ENCODE results near the gene PDE5A.

- no peak for TF ChIP-seq CTCF (conservative IDR thresholded peaks at IDR 0.05 in 1 of 2, IDR thresholded peaks at IDR 0.05 in 1 of 2; ENCODE audit: extremely low read depth in 1 of 2, insufficient read depth in 1 of 2, low read depth in 1 of 2, low read length in 2 of 2)
- TF ChIP-seq EZH2 (IDR thresholded peaks at IDR 0.05; ENCODE audit: borderline replicate concordance, low read length) = no peak
These were observed 31.2 kb downstream of the PDE5A start for GRCh38 chr4:119597377-119597776.

Data from mammary epithelial cell (primary cell).